ENCODE data around the gene TRAPPC3.

TRAPPC3 gene

DNA sequence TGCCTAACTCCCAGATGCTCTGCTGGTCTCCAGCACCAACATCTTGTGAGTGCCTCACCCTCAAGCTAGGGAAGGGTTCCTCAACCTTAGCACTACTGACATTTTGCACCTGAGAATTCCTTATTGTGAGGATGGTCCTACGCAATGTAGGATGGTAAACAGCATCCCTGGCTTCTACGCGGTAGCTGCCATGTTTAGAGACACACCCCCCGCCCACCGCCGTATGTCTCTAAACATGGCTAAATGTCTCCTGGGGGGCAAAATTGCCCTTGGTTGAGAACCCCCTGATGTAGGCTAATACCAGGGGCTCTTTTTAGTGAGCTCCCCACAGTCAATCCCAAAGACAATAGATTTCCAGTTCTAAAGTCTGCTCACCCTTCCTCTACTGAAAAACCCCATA lies 4.2 kb upstream of the TRAPPC3 start:
- DNase-seq (ENCODE audit: low read depth): no peak

GRCh38 chr1:36151845-36152203 lies 2.5 kb upstream of the TRAPPC3 start:
- DNase-seq (ENCODE audit: low read depth): peak; percentile 50

- no peak for DNase-seq (ENCODE audit: low read depth)
Observed at GRCh38 chr1:36151134-36151844, 2.0 kb upstream of the TRAPPC3 start.

DNA sequence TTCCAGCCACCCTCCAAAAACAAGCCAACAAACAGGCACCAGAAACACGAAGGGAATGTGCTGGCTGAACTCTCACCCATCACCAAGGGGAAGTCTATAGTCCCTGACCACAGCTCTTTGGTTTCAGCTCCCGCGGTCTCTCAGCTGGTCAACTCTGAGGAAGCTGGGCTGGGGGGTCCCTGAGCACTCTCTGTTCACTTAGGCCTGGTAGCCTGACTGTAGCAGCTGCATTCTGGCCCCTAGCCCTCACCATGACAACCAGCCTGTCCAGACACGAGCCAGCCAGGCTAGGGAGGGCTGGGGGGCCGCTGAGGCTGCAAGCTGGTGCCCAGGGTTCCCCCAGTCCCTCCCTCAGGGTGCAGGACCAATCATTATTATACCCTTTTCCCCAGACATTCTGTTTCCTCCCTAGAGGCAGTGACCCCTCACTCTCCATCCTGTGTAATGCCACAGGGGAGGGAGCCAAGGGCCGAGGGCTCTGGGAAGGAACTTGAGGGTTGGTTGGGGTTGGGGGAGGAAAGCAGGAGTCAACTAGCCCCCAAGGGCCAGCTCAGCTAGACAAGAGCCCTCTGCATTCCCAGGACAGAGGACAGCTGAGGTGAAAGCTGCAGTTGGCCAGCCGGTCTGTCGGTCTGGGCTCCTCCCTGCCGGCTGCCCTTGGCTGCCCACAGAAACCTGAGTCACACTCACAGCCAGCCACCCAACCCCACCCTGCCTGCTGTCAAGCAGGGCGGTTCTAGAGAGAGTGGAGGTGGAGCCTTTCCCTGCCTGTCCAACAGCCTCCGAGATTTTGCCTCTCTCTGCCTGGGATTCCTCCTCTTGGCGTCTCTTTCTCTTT lies 1.2 kb upstream of the TRAPPC3 start:
- peak; percentile 48 for DNase-seq (ENCODE audit: low read depth)

DNA sequence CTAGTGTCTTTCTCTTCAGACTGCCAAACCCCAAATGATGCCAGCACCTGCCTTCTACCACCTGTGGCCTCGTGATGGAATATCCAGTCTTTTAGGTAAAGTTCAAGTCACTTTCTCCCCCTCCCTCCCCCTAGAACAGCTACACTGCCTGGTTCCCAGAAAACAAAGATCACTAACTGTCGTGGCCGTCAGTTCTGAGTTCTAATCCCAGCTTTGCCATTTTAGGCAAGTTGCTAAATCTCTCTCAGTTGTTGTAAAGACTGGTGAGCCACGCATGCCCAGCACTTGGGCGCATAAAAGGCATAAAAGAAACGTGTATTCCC lies 648 bp upstream of the TRAPPC3 start:
- no peak for DNase-seq (ENCODE audit: low read depth)

DNA sequence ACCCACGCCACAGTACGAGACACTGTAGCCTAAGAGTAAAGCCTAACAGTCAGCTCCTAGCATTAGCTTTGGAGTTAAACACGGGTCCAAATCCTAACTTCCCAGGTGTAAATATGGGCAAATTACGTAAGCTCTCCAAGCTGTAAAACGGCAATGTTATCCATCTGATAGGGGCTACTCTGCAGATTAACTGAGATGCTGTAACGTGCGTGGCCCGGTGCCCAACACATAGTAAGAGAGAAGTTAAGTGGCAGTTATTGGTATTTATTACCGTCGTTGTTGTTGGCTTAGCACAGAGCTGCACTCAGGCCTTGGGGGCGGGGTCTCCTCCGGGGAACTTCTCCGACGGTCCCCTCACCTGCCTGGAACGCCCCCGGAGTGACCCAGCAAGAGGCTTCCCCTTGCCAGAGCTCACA lies 457 bp downstream of the TRAPPC3 start:
- DNase-seq (ENCODE audit: low read depth): no peak

- no peak for DNase-seq (ENCODE audit: low read depth)
Observed at GRCh38 chr1:36144413-36144812, 4.9 kb downstream of the TRAPPC3 start.

- no peak for DNase-seq (ENCODE audit: low read depth)
Observed at GRCh38 chr1:36143424-36143823, 5.9 kb downstream of the TRAPPC3 start.

GRCh38 chr1:36142121-36142520 lies 7.2 kb downstream of the TRAPPC3 start:
- DNase-seq (ENCODE audit: low read depth): no peak

GRCh38 chr1:36139521-36139920 lies 9.8 kb downstream of the TRAPPC3 start:
- DNase-seq (ENCODE audit: low read depth): no peak

DNA sequence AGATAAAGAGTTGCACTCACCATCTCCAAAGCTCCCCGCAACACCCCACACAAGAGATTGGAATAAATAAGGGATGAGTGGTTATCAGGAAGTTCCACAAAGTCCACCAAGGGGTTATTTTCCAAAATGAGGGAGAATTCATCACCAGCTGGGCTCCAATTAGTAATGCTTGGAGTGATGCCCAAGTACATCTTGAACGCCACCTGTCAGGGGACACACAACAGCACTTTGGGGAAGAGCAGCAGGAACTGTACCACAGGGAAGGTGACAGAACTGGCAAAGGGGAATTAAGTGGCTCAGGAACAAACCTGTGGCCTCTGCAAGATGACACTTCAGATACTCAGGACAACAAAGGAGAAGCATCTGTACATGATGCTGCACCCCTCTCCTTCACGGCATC lies 11.5 kb downstream of the TRAPPC3 start:
- no peak for DNase-seq (ENCODE audit: low read depth)

- no peak for DNase-seq (ENCODE audit: low read depth)
Observed at GRCh38 chr1:36137226-36137625, 12.1 kb downstream of the TRAPPC3 start.

DNA sequence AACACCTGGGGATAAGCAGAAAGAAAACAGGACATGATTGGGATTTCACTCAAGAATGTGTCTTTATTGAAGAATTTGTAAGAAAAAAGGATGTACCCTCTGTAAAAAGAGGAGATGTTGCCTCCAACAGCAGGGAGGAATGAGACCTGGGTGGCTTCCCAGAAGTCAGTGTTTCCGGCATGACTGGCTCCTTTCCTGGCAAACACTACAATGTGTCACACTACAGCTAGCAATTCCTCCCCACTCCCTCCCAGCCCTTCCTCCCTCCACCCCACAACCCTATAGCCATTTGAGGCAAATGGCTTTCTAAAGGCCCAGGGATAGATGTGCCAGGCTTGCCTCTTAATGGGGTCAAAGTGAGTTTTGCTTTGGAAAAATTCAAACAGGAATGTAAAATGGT lies 12.8 kb downstream of the TRAPPC3 start:
- DNase-seq (ENCODE audit: low read depth): no peak

DNA sequence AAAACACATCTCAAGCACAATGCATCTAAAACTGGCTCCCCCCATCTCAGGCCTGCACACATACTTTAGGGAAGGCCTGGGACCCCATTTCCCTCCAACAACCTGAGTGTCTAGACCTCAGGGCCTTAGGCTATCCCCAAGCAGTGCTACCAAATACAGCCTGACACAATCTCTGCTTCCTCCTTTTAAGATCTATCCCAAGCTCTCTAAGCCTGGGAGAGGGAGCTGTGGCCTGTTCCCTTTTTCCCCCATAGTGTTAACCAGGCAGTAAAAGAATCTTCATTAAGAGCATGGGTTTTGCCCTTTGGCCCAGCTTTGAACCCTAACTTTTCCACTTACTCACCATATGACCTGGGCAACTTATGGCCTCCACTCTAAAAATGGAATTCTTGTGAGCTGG lies 13.5 kb downstream of the TRAPPC3 start:
- DNase-seq (ENCODE audit: low read depth): no peak

DNA sequence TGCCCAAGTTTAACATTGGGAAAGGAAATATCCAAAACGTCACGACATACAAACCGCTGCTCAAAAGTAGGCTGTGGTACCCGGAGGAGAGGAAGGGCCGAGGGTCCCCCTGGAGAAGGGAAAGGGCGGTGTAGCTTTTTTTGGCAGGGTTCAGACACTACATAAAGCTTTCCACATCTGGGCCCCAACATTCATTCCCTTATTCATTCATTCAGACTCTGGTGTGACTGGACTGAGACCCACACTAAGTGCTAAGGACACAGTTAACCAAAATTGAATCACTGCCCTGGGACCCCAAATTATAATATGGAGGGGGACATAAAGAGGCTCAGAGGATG lies 14.0 kb downstream of the TRAPPC3 start:
- DNase-seq (ENCODE audit: low read depth): no peak

- no peak for DNase-seq (ENCODE audit: low read depth)
Observed at GRCh38 chr1:36134505-36135329, 14.6 kb downstream of the TRAPPC3 start.

GRCh38 chr1:36134031-36134430 lies 15.3 kb downstream of the TRAPPC3 start:
- no peak for DNase-seq (ENCODE audit: low read depth)

- no peak for DNase-seq (ENCODE audit: low read depth)
Observed at GRCh38 chr1:36133484-36133883, 15.8 kb downstream of the TRAPPC3 start.

- DNase-seq (ENCODE audit: low read depth): no peak
Observed at GRCh38 chr1:36132029-36132428, 17.3 kb downstream of the TRAPPC3 start.

GRCh38 chr1:36128905-36129206 lies 20.4 kb downstream of the TRAPPC3 start:
- DNase-seq (ENCODE audit: low read depth): no peak

- DNase-seq (ENCODE audit: low read depth): no peak
Observed at GRCh38 chr1:36128126-36128904, 21.0 kb downstream of the TRAPPC3 start.

GRCh38 chr1:36126797-36127500 lies 22.3 kb downstream of the TRAPPC3 start:
- no peak for DNase-seq (ENCODE audit: low read depth)

Measured in T follicular helper cell (primary cell).